K562 (cell line): ENCODE data around the gene SOX12. TPM values are rescaled to one million over a fixed set of nuclear protein-coding genes. Genes with fewer than 3 reads are reported as not detected.

Source experiments
- BRF2 ChIP-seq: IDR thresholded peaks from 3 replicates; pipeline ENCODE4 v1.6.1; 2011; ENCODE audit warnings: borderline replicate concordance, mild to moderate bottlenecking; ENCODE audit not compliant: insufficient read length, insufficient read depth
- DNMT1 ChIP-seq: fragments of 450-650 bp; IDR thresholded peaks from 2 replicates; pipeline ENCODE4 v1.6.1; 2016; ENCODE audit warnings: antibody characterized with exemption, mild to moderate bottlenecking
- ETV5 ChIP-seq: sonication (generic); formaldehyde crosslinking; IDR thresholded peaks from 2 replicates; pipeline ENCODE4 v1.4.0; 2020; ENCODE audit warnings: low read depth, mild to moderate bottlenecking, missing genetic modification reagents
- HDAC3 ChIP-seq: fragments of 450-650 bp; IDR thresholded peaks from 2 replicates; pipeline ENCODE4 v1.6.1; 2018; ENCODE audit warnings: borderline replicate concordance, mild to moderate bottlenecking, moderate library complexity; ENCODE audit not compliant: partially characterized antibody
- HMGN3 ChIP-seq: IDR thresholded peaks from 2 replicates; pipeline ENCODE4 v1.6.1; 2011; ENCODE audit warnings: borderline replicate concordance, low read depth, mild to moderate bottlenecking, mixed read lengths, low read length; ENCODE audit not compliant: insufficient read length; ENCODE audit errors: extremely low read depth
- HNRNPL ChIP-seq: fragments of 200-400 bp; formaldehyde crosslinking; IDR thresholded peaks from 2 replicates; pipeline ENCODE4 v1.6.1; 2017; ENCODE audit warnings: low read depth, mild to moderate bottlenecking, low read length
- L3MBTL2 ChIP-seq: fragments of 450-650 bp; IDR thresholded peaks from 2 replicates; pipeline ENCODE4 v1.6.1; 2016; ENCODE audit warnings: mild to moderate bottlenecking, moderate library complexity
- NFIC ChIP-seq: fragments of 450-650 bp; IDR thresholded peaks from 2 replicates; pipeline ENCODE4 v1.6.1; 2017; ENCODE audit warnings: mild to moderate bottlenecking, inconsistent platforms
- NONO ChIP-seq, 2 experiments: fragments of 200-400 bp in 1 of 2; fragments of 450-650 bp in 1 of 2; formaldehyde crosslinking in 1 of 2; IDR thresholded peaks; 2 replicates each; pipeline ENCODE4 v1.6.1; 2017; ENCODE audit warnings: low read depth in 2 of 2, mild to moderate bottlenecking in 2 of 2, moderate library complexity in 2 of 2, low read length in 1 of 2
- PHTF2 ChIP-seq: fragments of 250-450 bp; sonication (Bioruptor Pico); IDR thresholded peaks from 2 replicates; pipeline ENCODE4 v1.5.0; 2021; ENCODE audit warnings: mild to moderate bottlenecking
- RBM39 ChIP-seq: fragments of 200-400 bp; formaldehyde crosslinking; optimal IDR thresholded peaks from 2 replicates; pipeline ENCODE3; 2018; ENCODE audit warnings: low read depth, low read length
- TAF7 ChIP-seq: fragments of 450-650 bp; IDR thresholded peaks from 2 replicates; pipeline ENCODE4 v1.6.1; 2016; ENCODE audit warnings: missing genetic modification characterization, missing compliant biosample characterization
- TCF3 ChIP-seq: sonication (generic); formaldehyde crosslinking; IDR thresholded peaks from 2 replicates; pipeline ENCODE4 v1.4.0; 2020; ENCODE audit warnings: mild to moderate bottlenecking, missing genetic modification reagents
- TEAD4 ChIP-seq, 2 experiments: sonication (generic) in 1 of 2; formaldehyde crosslinking in 1 of 2; IDR thresholded peaks; 2 replicates each; pipeline versions ENCODE4 v1.6.1 to v1.8.0; 2012 to 2022; ENCODE audit warnings: borderline replicate concordance in 1 of 2, inconsistent platforms in 1 of 2, low read length in 1 of 2, mild to moderate bottlenecking in 1 of 2, missing genetic modification reagents in 1 of 2
- YY1 ChIP-seq, 3 experiments: IDR thresholded peaks; 2 replicates each; pipeline ENCODE4 v1.6.1; 2011; ENCODE audit warnings: low read length in 2 of 3, mild to moderate bottlenecking in 2 of 3, moderate library complexity in 2 of 3, borderline replicate concordance in 1 of 3, control low read depth in 1 of 3, low read depth in 1 of 3; ENCODE audit not compliant: insufficient read depth in 3 of 3, insufficient replicate concordance in 2 of 3, control insufficient read depth in 1 of 3, insufficient read length in 1 of 3; ENCODE audit errors: extremely low read depth in 1 of 3
- ZNF3 ChIP-seq: fragments of 250-450 bp; sonication (Bioruptor Pico); IDR thresholded peaks from 2 replicates; pipeline ENCODE4 v1.5.0; 2021; ENCODE audit warnings: mild to moderate bottlenecking, moderate library complexity
- ZNF316 ChIP-seq: fragments of 450-650 bp; IDR thresholded peaks from 2 replicates; pipeline ENCODE4 v1.6.1; 2016
- ZNF699 ChIP-seq: fragments of 250-450 bp; sonication (Bioruptor Pico); IDR thresholded peaks from 2 replicates; pipeline ENCODE4 v1.8.0; 2021; ENCODE audit warnings: mild to moderate bottlenecking, moderate library complexity; ENCODE audit not compliant: insufficient replicate concordance
- ZNF766 ChIP-seq: fragments of 200-800 bp; sonication (Bioruptor generic); conservative IDR thresholded peaks from 2 replicates; pipeline ENCODE4 v1.6.1; 2016; ENCODE audit warnings: missing genetic modification characterization, missing compliant biosample characterization
- polyA plus RNA-seq, 8 experiments: library from polyadenylated mRNA; depleted of rRNA in 4 of 8; stranded (reverse) in 5 of 8; unstranded in 3 of 8; fragments of >200 nt; fragmentation: Nextera tagmentation in 2 of 8; fragmentation: Illumina TruSeq in 1 of 8; extraction: Ambion mirVana in 2 of 8; extraction: Trizol in 1 of 8; gene quantifications; 2 replicates each; pipeline versions ENCODE4 v1.2.1 to v1.2.3, GENCODE V29; 2011 to 2014; ENCODE audit warnings: inconsistent platforms in 1 of 8, missing spikeins in 1 of 8
- total RNA-seq, 7 experiments: library from RNA; depleted of rRNA in 6 of 7; stranded (reverse); fragments of >200 nt in 6 of 7; fragmentation: Illumina TruSeq in 2 of 7; extraction: Trizol in 2 of 7; gene quantifications; 2 replicates each; pipeline versions ENCODE4 v1.2.1 to v1.2.3, GENCODE V29; 2011 to 2021; ENCODE audit warnings: low replicate concordance in 1 of 7
- TF ChIP-seq, protein P1 (sequence below): sonication (generic); formaldehyde crosslinking; IDR thresholded peaks from 2 replicates; pipeline ENCODE4 v1.8.1; 2023; ENCODE audit warnings: mild to moderate bottlenecking, missing genetic modification reagents
- TF ChIP-seq, protein P2 (sequence below): sonication (generic); formaldehyde crosslinking; IDR thresholded peaks from 2 replicates; pipeline ENCODE4 v1.4.0; 2020; ENCODE audit warnings: mild to moderate bottlenecking, missing genetic modification reagents

Gene SOX12
- total and polyA plus RNA-seq, 9 of the 15 experiments (the other 6 are each of a cell fraction or from before 2014, with no cell fraction given), result 0.42 to 26.3 (median 2.6) TPM

- TF ChIP-seq NONO (IDR thresholded peaks at IDR 0.05; ENCODE audit: low read depth in 2 of 2, low read length in 1 of 2), result no peak
- no peak for TF ChIP-seq TEAD4 (IDR thresholded peaks at IDR 0.05; ENCODE audit: low read length)
- no peak for TF ChIP-seq TEAD4 (CRISPR knock-in tag; IDR thresholded peaks at IDR 0.05; ENCODE audit: borderline replicate concordance)
- TF ChIP-seq L3MBTL2, result no peak
- TF ChIP-seq ZNF316, result no peak
- TF ChIP-seq ETV5 (CRISPR knock-in tag), result 0 out of 2 replicates have a peak, but pooled peaks have one; percentile 32
- no peak for TF ChIP-seq HNRNPL
- no peak for TF ChIP-seq BRF2
- no peak for TF ChIP-seq PHTF2
- TF ChIP-seq, protein P1, sequence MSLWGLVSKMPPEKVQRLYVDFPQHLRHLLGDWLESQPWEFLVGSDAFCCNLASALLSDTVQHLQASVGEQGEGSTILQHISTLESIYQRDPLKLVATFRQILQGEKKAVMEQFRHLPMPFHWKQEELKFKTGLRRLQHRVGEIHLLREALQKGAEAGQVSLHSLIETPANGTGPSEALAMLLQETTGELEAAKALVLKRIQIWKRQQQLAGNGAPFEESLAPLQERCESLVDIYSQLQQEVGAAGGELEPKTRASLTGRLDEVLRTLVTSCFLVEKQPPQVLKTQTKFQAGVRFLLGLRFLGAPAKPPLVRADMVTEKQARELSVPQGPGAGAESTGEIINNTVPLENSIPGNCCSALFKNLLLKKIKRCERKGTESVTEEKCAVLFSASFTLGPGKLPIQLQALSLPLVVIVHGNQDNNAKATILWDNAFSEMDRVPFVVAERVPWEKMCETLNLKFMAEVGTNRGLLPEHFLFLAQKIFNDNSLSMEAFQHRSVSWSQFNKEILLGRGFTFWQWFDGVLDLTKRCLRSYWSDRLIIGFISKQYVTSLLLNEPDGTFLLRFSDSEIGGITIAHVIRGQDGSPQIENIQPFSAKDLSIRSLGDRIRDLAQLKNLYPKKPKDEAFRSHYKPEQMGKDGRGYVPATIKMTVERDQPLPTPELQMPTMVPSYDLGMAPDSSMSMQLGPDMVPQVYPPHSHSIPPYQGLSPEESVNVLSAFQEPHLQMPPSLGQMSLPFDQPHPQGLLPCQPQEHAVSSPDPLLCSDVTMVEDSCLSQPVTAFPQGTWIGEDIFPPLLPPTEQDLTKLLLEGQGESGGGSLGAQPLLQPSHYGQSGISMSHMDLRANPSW (CRISPR knock-in tag), result no peak
- TF ChIP-seq RBM39, result no peak
- TF ChIP-seq HDAC3, result no peak
- TF ChIP-seq ZNF3 (CRISPR knock-in tag), result no peak
- TF ChIP-seq HMGN3, result no peak
- peak in 1 of 3 experiments; percentile 8 for TF ChIP-seq YY1 (IDR thresholded peaks at IDR 0.05; ENCODE audit: borderline replicate concordance in 1 of 3, control insufficient read depth in 1 of 3, extremely low read depth in 1 of 3, insufficient read depth in 3 of 3, insufficient read length in 1 of 3, insufficient replicate concordance in 2 of 3, low read depth in 1 of 3, low read length in 2 of 3)
- TF ChIP-seq TAF7, result no peak
- TF ChIP-seq ZNF699 (CRISPR knock-in tag), result no peak
- peak; percentile 52; the same call in 1 of the 2 replicates for TF ChIP-seq NFIC
- TF ChIP-seq, protein P2, sequence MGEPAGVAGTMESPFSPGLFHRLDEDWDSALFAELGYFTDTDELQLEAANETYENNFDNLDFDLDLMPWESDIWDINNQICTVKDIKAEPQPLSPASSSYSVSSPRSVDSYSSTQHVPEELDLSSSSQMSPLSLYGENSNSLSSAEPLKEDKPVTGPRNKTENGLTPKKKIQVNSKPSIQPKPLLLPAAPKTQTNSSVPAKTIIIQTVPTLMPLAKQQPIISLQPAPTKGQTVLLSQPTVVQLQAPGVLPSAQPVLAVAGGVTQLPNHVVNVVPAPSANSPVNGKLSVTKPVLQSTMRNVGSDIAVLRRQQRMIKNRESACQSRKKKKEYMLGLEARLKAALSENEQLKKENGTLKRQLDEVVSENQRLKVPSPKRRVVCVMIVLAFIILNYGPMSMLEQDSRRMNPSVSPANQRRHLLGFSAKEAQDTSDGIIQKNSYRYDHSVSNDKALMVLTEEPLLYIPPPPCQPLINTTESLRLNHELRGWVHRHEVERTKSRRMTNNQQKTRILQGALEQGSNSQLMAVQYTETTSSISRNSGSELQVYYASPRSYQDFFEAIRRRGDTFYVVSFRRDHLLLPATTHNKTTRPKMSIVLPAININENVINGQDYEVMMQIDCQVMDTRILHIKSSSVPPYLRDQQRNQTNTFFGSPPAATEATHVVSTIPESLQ (CRISPR knock-in tag), result no peak
- TF ChIP-seq DNMT1, result no peak
- TF ChIP-seq TCF3 (CRISPR knock-in tag), result no peak
- TF ChIP-seq ZNF766, result no peak
Measured at GRCh38 chr20:297925-298775, 27.2 kb upstream of the SOX12 start (continued).
